HEK293 (cell line): ENCODE measurements around the gene ERCC1.

Experiments
- CTCF ChIA-PET: fragments of 350-600 bp; formaldehyde crosslinking; extraction: SDS; loops from one replicate; lab custom pipeline; 2021; ENCODE audit warnings: antibody characterized with exemption; lab: Yijun Ruan, JAX
- POLR2A ChIA-PET: fragments of 300-600 bp; formaldehyde crosslinking; extraction: SDS; loops from one replicate; lab custom pipeline; 2020; ENCODE audit warnings: antibody characterized with exemption, inconsistent platforms; lab: Yijun Ruan, JAX
- H3K27ac ChIP-seq: fragments of 200-500 bp; sonication (Bioruptor generic); 2 replicates; pipeline ENCODE4 v1.5.1; 2014; ENCODE audit warnings: low read depth, low read length, control low read depth, inconsistent platforms; ENCODE audit errors: extremely low read depth
- H3K36me3 ChIP-seq, 2 experiments: fragments of 200-500 bp in 1 of 2; sonication (Bioruptor generic) in 1 of 2; 1 replicate in 1 of 2; 2 replicates in 1 of 2; pipeline ENCODE4 v1.5.1; 2014 to 2017; ENCODE audit warnings: inconsistent platforms in 2 of 2, low read length in 2 of 2; ENCODE audit not compliant: control insufficient read depth in 2 of 2, insufficient read depth in 1 of 2
- H3K4me1 ChIP-seq: fragments of 200-500 bp; sonication (Bioruptor generic); 2 replicates; pipeline ENCODE4 v1.5.1; 2014; ENCODE audit warnings: mild to moderate bottlenecking, low read length, inconsistent platforms; ENCODE audit not compliant: control insufficient read depth, insufficient read depth
- H3K4me3 ChIP-seq: 2 replicates; pipeline ENCODE4 v1.5.1; 2011; ENCODE audit warnings: low read depth, mild to moderate bottlenecking, control low read depth, low read length, moderate library complexity
- H3K9me3 ChIP-seq: fragments of 200-500 bp; sonication (Bioruptor generic); 2 replicates; pipeline ENCODE4 v1.5.1; 2014; ENCODE audit warnings: low read depth, low read length, inconsistent platforms; ENCODE audit not compliant: control insufficient read depth, insufficient read depth
- GLIS2 ChIP-seq: fragments of 450-650 bp; formaldehyde crosslinking; IDR thresholded peaks from 2 replicates; pipeline ENCODE4 v1.5.1; 2016; ENCODE audit warnings: missing biosample characterization, missing genetic modification characterization
- IKZF3 ChIP-seq: fragments of 450-650 bp; IDR thresholded peaks from 2 replicates; pipeline ENCODE4 v1.5.0; 2018; ENCODE audit warnings: missing biosample characterization, mild to moderate bottlenecking, missing genetic modification characterization, moderate library complexity
- MEIS1 ChIP-seq: sonication (generic); formaldehyde crosslinking; IDR thresholded peaks from 2 replicates; pipeline ENCODE4 v1.8.1; 2022; ENCODE audit warnings: missing genetic modification reagents, mild to moderate bottlenecking, borderline replicate concordance
- ZBTB1 ChIP-seq: fragments of 450-650 bp; formaldehyde crosslinking; IDR thresholded peaks from 2 replicates; pipeline ENCODE4 v1.5.1; 2016; ENCODE audit warnings: missing biosample characterization, missing genetic modification characterization
- ZBTB21 ChIP-seq: fragments of 450-650 bp; formaldehyde crosslinking; IDR thresholded peaks from 2 replicates; pipeline ENCODE4 v1.5.1; 2017; ENCODE audit warnings: missing biosample characterization, missing genetic modification characterization
- ZEB2 ChIP-seq: fragments of 450-650 bp; formaldehyde crosslinking; IDR thresholded peaks from 2 replicates; pipeline ENCODE4 v1.5.1; 2016; ENCODE audit warnings: missing biosample characterization, missing genetic modification characterization
- ZFP37 ChIP-seq: fragments of 450-650 bp; formaldehyde crosslinking; IDR thresholded peaks from 2 replicates; pipeline ENCODE4 v1.5.1; 2016; ENCODE audit warnings: missing biosample characterization, missing genetic modification characterization
- ZNF184 ChIP-seq: fragments of 450-650 bp; IDR thresholded peaks from 2 replicates; pipeline ENCODE4 v1.5.1; 2018; ENCODE audit warnings: missing biosample characterization, mild to moderate bottlenecking, missing genetic modification characterization
- ZNF341 ChIP-seq: fragments of 450-650 bp; formaldehyde crosslinking; IDR thresholded peaks from 2 replicates; pipeline ENCODE4; 2016; ENCODE audit warnings: low read depth, missing biosample characterization, missing genetic modification characterization
- ZNF394 ChIP-seq: fragments of 450-650 bp; formaldehyde crosslinking; IDR thresholded peaks from 2 replicates; pipeline ENCODE4 v1.5.1; 2016; ENCODE audit warnings: missing biosample characterization, missing genetic modification characterization, mild to moderate bottlenecking, moderate library complexity, borderline replicate concordance
- ZNF530 ChIP-seq: fragments of 450-650 bp; formaldehyde crosslinking; IDR thresholded peaks from 2 replicates; pipeline ENCODE4 v1.5.1; 2016; ENCODE audit warnings: low read depth, missing biosample characterization, missing genetic modification characterization
- ZNF549 ChIP-seq: fragments of 450-650 bp; IDR thresholded peaks from 2 replicates; pipeline ENCODE4 v1.5.1; 2018; ENCODE audit warnings: missing biosample characterization, missing genetic modification characterization, mild to moderate bottlenecking, inconsistent platforms, moderate library complexity
- ZNF792 ChIP-seq: fragments of 450-650 bp; formaldehyde crosslinking; IDR thresholded peaks from 2 replicates; pipeline ENCODE4 v1.5.1; 2016; ENCODE audit warnings: missing biosample characterization, missing genetic modification characterization
- ZXDB ChIP-seq: fragments of 450-650 bp; formaldehyde crosslinking; IDR thresholded peaks from 2 replicates; pipeline ENCODE4 v1.5.1; 2016; ENCODE audit warnings: missing biosample characterization, missing genetic modification characterization
- TF ChIP-seq, protein P1 (sequence below): fragments of 450-650 bp; IDR thresholded peaks from 2 replicates; pipeline ENCODE4 v1.5.1; 2018; ENCODE audit warnings: missing biosample characterization, mild to moderate bottlenecking, missing genetic modification characterization
- TF ChIP-seq, protein P2 (sequence below): fragments of 450-650 bp; formaldehyde crosslinking; IDR thresholded peaks from 2 replicates; pipeline ENCODE4 v1.5.1; 2016; ENCODE audit warnings: missing biosample characterization, missing genetic modification characterization, low read depth
- TF ChIP-seq, protein P3 (sequence below): fragments of 450-650 bp; formaldehyde crosslinking; IDR thresholded peaks from 2 replicates; pipeline ENCODE4 v1.5.1; 2016; ENCODE audit warnings: missing biosample characterization, missing genetic modification characterization
- TF ChIP-seq, protein P4 (sequence below): fragments of 450-650 bp; formaldehyde crosslinking; IDR thresholded peaks from 2 replicates; pipeline ENCODE4 v1.5.1; 2016; ENCODE audit warnings: missing biosample characterization, missing genetic modification characterization, borderline replicate concordance
- TF ChIP-seq, protein P5 (sequence below): fragments of 450-650 bp; formaldehyde crosslinking; IDR thresholded peaks from 2 replicates; pipeline ENCODE4 v1.5.1; 2016; ENCODE audit warnings: missing biosample characterization, missing genetic modification characterization, borderline replicate concordance
- TF ChIP-seq, protein P6 (sequence below): fragments of 450-650 bp; formaldehyde crosslinking; IDR thresholded peaks from 2 replicates; pipeline ENCODE4 v1.5.1; 2016; ENCODE audit warnings: missing biosample characterization, missing genetic modification characterization

The ERCC1 gene

DNA sequence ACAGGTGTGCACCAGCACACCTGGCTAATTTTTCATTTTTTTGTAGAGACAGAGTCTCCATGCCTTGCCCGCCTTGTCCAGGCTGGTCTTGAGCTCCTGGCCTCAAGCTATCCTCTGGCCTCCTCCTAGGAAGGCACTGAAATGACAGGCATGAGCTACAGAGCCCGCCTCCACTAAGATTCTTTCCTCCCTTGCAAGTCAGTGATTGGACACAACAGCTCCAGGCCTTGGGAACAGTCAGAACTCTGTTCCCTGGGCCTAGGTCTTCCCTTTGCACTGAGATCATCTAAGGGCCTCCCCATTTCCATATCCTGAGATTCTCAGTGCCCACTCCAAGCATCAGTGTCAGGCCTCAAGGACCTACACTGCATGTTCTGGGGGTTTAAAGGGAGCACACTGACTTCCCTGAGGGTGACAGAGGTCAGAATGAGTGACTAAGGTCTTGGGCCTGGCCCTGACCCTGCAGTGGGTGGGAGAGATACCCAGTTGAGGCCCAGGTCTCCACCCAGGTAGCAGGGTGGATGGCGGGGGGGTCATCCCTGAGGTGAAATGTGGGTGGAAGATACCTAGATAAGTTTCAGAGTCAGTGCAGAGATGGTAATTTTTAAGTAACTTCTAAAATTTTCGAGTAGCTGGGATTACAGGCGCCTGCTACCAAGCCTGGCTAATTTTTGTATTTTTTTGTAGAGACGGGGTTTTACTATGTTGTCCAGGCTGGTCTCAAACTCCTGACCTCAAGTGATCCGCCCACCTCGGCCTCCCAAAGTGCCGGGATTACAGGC lies 17.3 kb upstream of the ERCC1 start (continued):
- TF ChIP-seq, protein P1, sequence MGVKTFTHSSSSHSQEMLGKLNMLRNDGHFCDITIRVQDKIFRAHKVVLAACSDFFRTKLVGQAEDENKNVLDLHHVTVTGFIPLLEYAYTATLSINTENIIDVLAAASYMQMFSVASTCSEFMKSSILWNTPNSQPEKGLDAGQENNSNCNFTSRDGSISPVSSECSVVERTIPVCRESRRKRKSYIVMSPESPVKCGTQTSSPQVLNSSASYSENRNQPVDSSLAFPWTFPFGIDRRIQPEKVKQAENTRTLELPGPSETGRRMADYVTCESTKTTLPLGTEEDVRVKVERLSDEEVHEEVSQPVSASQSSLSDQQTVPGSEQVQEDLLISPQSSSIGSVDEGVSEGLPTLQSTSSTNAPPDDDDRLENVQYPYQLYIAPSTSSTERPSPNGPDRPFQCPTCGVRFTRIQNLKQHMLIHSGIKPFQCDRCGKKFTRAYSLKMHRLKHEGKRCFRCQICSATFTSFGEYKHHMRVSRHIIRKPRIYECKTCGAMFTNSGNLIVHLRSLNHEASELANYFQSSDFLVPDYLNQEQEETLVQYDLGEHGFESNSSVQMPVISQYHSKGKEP (tag by site-specific recombination): no peak
- TF ChIP-seq ZNF341 (tag by site-specific recombination) (no peak), ZNF394 (no peak), ZFP37 (tag by site-specific recombination) (no peak), MEIS1 (no peak)
- TF ChIP-seq, protein P2, sequence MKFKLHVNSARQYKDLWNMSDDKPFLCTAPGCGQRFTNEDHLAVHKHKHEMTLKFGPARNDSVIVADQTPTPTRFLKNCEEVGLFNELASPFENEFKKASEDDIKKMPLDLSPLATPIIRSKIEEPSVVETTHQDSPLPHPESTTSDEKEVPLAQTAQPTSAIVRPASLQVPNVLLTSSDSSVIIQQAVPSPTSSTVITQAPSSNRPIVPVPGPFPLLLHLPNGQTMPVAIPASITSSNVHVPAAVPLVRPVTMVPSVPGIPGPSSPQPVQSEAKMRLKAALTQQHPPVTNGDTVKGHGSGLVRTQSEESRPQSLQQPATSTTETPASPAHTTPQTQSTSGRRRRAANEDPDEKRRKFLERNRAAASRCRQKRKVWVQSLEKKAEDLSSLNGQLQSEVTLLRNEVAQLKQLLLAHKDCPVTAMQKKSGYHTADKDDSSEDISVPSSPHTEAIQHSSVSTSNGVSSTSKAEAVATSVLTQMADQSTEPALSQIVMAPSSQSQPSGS (tag by site-specific recombination): no peak
- TF ChIP-seq, protein P3, sequence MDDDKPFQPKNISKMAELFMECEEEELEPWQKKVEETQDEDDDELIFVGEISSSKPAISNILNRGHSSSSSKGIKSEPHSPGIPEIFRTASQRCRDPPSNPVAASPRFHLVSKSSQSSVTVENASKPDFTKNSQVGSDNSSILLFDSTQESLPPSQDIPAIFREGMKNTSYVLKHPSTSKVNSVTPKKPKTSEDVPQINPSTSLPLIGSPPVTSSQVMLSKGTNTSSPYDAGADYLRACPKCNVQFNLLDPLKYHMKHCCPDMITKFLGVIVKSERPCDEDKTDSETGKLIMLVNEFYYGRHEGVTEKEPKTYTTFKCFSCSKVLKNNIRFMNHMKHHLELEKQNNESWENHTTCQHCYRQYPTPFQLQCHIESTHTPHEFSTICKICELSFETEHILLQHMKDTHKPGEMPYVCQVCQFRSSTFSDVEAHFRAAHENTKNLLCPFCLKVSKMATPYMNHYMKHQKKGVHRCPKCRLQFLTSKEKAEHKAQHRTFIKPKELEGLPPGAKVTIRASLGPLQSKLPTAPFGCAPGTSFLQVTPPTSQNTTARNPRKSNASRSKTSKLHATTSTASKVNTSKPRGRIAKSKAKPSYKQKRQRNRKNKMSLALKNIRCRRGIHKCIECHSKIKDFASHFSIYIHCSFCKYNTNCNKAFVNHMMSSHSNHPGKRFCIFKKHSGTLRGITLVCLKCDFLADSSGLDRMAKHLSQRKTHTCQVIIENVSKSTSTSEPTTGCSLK (tag by site-specific recombination): no peak
- TF ChIP-seq, protein P4, sequence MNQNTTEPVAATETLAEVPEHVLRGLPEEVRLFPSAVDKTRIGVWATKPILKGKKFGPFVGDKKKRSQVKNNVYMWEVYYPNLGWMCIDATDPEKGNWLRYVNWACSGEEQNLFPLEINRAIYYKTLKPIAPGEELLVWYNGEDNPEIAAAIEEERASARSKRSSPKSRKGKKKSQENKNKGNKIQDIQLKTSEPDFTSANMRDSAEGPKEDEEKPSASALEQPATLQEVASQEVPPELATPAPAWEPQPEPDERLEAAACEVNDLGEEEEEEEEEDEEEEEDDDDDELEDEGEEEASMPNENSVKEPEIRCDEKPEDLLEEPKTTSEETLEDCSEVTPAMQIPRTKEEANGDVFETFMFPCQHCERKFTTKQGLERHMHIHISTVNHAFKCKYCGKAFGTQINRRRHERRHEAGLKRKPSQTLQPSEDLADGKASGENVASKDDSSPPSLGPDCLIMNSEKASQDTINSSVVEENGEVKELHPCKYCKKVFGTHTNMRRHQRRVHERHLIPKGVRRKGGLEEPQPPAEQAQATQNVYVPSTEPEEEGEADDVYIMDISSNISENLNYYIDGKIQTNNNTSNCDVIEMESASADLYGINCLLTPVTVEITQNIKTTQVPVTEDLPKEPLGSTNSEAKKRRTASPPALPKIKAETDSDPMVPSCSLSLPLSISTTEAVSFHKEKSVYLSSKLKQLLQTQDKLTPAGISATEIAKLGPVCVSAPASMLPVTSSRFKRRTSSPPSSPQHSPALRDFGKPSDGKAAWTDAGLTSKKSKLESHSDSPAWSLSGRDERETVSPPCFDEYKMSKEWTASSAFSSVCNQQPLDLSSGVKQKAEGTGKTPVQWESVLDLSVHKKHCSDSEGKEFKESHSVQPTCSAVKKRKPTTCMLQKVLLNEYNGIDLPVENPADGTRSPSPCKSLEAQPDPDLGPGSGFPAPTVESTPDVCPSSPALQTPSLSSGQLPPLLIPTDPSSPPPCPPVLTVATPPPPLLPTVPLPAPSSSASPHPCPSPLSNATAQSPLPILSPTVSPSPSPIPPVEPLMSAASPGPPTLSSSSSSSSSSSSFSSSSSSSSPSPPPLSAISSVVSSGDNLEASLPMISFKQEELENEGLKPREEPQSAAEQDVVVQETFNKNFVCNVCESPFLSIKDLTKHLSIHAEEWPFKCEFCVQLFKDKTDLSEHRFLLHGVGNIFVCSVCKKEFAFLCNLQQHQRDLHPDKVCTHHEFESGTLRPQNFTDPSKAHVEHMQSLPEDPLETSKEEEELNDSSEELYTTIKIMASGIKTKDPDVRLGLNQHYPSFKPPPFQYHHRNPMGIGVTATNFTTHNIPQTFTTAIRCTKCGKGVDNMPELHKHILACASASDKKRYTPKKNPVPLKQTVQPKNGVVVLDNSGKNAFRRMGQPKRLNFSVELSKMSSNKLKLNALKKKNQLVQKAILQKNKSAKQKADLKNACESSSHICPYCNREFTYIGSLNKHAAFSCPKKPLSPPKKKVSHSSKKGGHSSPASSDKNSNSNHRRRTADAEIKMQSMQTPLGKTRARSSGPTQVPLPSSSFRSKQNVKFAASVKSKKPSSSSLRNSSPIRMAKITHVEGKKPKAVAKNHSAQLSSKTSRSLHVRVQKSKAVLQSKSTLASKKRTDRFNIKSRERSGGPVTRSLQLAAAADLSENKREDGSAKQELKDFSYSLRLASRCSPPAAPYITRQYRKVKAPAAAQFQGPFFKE (tag by site-specific recombination): no peak

DNA sequence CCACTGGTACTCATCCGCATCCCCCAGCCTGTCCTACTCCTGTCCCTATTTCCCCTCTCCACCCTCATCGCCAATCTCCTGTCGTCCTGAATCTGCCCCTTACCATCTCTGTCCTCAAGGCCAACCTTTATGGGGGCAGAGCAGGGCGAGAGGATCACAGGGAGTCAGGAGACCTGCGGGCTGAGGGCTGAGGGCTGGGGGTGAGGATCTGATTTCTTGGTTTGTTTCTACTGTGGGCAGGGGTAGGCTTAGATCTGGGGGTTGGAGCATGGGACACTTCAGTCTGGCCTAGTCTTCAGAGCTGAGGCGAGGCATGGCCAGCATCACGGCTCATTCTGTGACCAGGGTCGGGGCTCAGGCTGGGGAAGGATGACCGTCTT lies 16.5 kb upstream of the ERCC1 start:
- ChIA-PET CTCF (interaction anchor here (0.6 to 5.9 kb wide), 25 partner anchors 9 to 687 kb away, joined by 3 to 295 read pairs (median 9); partner anchors contain the start of genes FOSB and PPP1R13L), POLR2A (interaction anchor here (0.7 to 1.6 kb wide), 8 partner anchors 14 to 201 kb away, joined by 3 to 41 read pairs (median 7); partner anchors contain the start of gene FOSB)
- H3K36me3 ChIP-seq: no peaks in the 10 kb centered on the region
- H3K9me3 ChIP-seq: no peaks in the 10 kb centered on the region
- peak overlapping the region; percentile 54 for H3K4me3 ChIP-seq
- H3K4me1 ChIP-seq: 0 out of 2 replicates have a peak, but pooled peaks cover 4% of the 10 kb centered on the region
- no peak overlapping the region; the same call in 1 of the 2 replicates for H3K27ac ChIP-seq
- no peak for TF ChIP-seq ZNF530 (tag by site-specific recombination)
- TF ChIP-seq ZBTB1: no peak
- TF ChIP-seq ZEB2 (tag by site-specific recombination): no peak
- no peak for TF ChIP-seq ZBTB21 (tag by site-specific recombination)
- no peak for TF ChIP-seq IKZF3 (tag by site-specific recombination)
- TF ChIP-seq GLIS2 (tag by site-specific recombination): peak; percentile 12; the same call in 1 of the 2 replicates
- TF ChIP-seq ZNF549: no peak
- no peak for TF ChIP-seq ZXDB
- no peak for TF ChIP-seq ZNF184 (tag by site-specific recombination)
- TF ChIP-seq, protein P5, sequence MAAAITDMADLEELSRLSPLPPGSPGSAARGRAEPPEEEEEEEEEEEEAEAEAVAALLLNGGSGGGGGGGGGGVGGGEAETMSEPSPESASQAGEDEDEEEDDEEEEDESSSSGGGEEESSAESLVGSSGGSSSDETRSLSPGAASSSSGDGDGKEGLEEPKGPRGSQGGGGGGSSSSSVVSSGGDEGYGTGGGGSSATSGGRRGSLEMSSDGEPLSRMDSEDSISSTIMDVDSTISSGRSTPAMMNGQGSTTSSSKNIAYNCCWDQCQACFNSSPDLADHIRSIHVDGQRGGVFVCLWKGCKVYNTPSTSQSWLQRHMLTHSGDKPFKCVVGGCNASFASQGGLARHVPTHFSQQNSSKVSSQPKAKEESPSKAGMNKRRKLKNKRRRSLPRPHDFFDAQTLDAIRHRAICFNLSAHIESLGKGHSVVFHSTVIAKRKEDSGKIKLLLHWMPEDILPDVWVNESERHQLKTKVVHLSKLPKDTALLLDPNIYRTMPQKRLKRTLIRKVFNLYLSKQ (tag by site-specific recombination): no peak
- no peak for TF ChIP-seq ZNF792 (tag by site-specific recombination)
- no peak for TF ChIP-seq ZFP37 (tag by site-specific recombination)
- TF ChIP-seq, protein P6, sequence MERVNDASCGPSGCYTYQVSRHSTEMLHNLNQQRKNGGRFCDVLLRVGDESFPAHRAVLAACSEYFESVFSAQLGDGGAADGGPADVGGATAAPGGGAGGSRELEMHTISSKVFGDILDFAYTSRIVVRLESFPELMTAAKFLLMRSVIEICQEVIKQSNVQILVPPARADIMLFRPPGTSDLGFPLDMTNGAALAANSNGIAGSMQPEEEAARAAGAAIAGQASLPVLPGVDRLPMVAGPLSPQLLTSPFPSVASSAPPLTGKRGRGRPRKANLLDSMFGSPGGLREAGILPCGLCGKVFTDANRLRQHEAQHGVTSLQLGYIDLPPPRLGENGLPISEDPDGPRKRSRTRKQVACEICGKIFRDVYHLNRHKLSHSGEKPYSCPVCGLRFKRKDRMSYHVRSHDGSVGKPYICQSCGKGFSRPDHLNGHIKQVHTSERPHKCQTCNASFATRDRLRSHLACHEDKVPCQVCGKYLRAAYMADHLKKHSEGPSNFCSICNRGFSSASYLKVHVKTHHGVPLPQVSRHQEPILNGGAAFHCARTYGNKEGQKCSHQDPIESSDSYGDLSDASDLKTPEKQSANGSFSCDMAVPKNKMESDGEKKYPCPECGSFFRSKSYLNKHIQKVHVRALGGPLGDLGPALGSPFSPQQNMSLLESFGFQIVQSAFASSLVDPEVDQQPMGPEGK (tag by site-specific recombination): 0 out of 2 replicates have a peak, but pooled peaks have one; percentile 39
